GM19438 (cell line): ENCODE results near the gene RELL1.

ENCODE experiments used
- ATAC-seq: cut with Tn5 transposase; IDR thresholded peaks from one replicate; pipeline ENCODE4 v1.9.1; 2021; ENCODE audit warnings: low read depth; ENCODE audit not compliant: unreplicated experiment

The RELL1 gene

GRCh38 chr4:37667197-37668100 is 18.7 kb downstream of the RELL1 start:
- peak; percentile 19 for ATAC-seq

- peak; percentile 60 for ATAC-seq
These were observed 19.5 kb downstream of the RELL1 start for GRCh38 chr4:37666625-37667071.

- ATAC-seq, result no peak
These were observed 20.5 kb downstream of the RELL1 start for GRCh38 chr4:37665333-37666320.

GRCh38 chr4:37664696-37665095 is 21.5 kb downstream of the RELL1 start:
- ATAC-seq, result no peak

GRCh38 chr4:37663552-37663951 is 22.6 kb downstream of the RELL1 start:
- no peak for ATAC-seq

- no peak for ATAC-seq
These were observed 23.2 kb downstream of the RELL1 start for GRCh38 chr4:37662861-37663390.

GRCh38 chr4:37662251-37662650 is 23.9 kb downstream of the RELL1 start:
- no peak for ATAC-seq

- no peak for ATAC-seq
These were observed 24.4 kb downstream of the RELL1 start for GRCh38 chr4:37661772-37662171.

- ATAC-seq, result no peak
These were observed 26.5 kb downstream of the RELL1 start for GRCh38 chr4:37659696-37660095.

GRCh38 chr4:37656649-37657048 is 29.5 kb downstream of the RELL1 start:
- no peak for ATAC-seq

- no peak for ATAC-seq
These were observed 32.6 kb downstream of the RELL1 start for GRCh38 chr4:37653601-37654000.

- no peak for ATAC-seq
These were observed 33.2 kb downstream of the RELL1 start for GRCh38 chr4:37652747-37653527.

GRCh38 chr4:37651781-37652377 is 34.3 kb downstream of the RELL1 start:
- no peak for ATAC-seq

GRCh38 chr4:37650481-37650880 is 35.7 kb downstream of the RELL1 start:
- ATAC-seq, result no peak

GRCh38 chr4:37649268-37649667 is 36.9 kb downstream of the RELL1 start:
- ATAC-seq, result no peak

GRCh38 chr4:37648084-37648817 is 37.9 kb downstream of the RELL1 start:
- ATAC-seq, result no peak

- no peak for ATAC-seq
These were observed 39.9 kb downstream of the RELL1 start for GRCh38 chr4:37646247-37646646.

- no peak for ATAC-seq
These were observed 40.4 kb downstream of the RELL1 start for GRCh38 chr4:37645736-37646135.

GRCh38 chr4:37644962-37645361 is 41.2 kb downstream of the RELL1 start:
- no peak for ATAC-seq
